Prostate gland (tissue), 2 donors: ENCODE measurements around the gene ASMT. TPM values are rescaled to one million over a fixed set of nuclear protein-coding genes. Genes with fewer than 3 reads are reported as not detected.

Experiments used
- DNase-seq: peaks from one replicate; pipeline ENCODE4 v3.0.0-alpha.2; 2019; ENCODE audit warnings: low spot score
- H3K27ac ChIP-seq, 2 donors: fragments of 200-600 bp; sonication (generic); 2 replicates each; pipeline ENCODE4 v1.5.1; 2017 to 2019
- H3K27me3 ChIP-seq: fragments of 200-600 bp; sonication (generic); replicated peaks from 2 replicates; pipeline ENCODE4 v1.5.1; 2019; ENCODE audit not compliant: insufficient read depth
- H3K36me3 ChIP-seq, 2 donors: fragments of 200-600 bp; sonication (generic); 1 replicate in 1 of 2; 2 replicates in 1 of 2; pipeline versions ENCODE4 v1.5.1 to v1.8.1; 2017 to 2019
- H3K4me1 ChIP-seq: fragments of 200-600 bp; sonication (generic); replicated peaks from 2 replicates; pipeline ENCODE4 v1.5.1; 2019
- H3K4me3 ChIP-seq, 2 donors: fragments of 200-600 bp; sonication (generic); 2 replicates each; pipeline ENCODE4 v1.5.1; 2017 to 2019
- H3K9me3 ChIP-seq: fragments of 200-600 bp; sonication (generic); 2 replicates; pipeline ENCODE4 v1.5.1; 2017
- CTCF ChIP-seq, 4 experiments: fragments of 200-600 bp in 2 of 4; fragments of 450-650 bp in 2 of 4; sonication (generic) in 2 of 4; IDR thresholded peaks; 1 replicate in 3 of 4; 2 replicates in 1 of 4; pipeline ENCODE4 v1.5.1; 2016 to 2019; ENCODE audit warnings: antibody characterized with exemption in 4 of 4, mild to moderate bottlenecking in 2 of 4, moderate library complexity in 2 of 4
- POLR2A ChIP-seq: fragments of 450-650 bp; IDR thresholded peaks from one replicate; pipeline ENCODE4 v1.6.1; 2016; ENCODE audit warnings: antibody characterized with exemption, mild to moderate bottlenecking
- POLR2AphosphoS5 ChIP-seq: sonication (generic); formaldehyde crosslinking; IDR thresholded peaks from one replicate; pipeline ENCODE4 v1.6.1; 2017; ENCODE audit warnings: antibody characterized with exemption
- WGBS: methylation state at CpG from one replicate; pipeline ENCODE4 v1.1.5; 2018; 5-methylcytosine and 5-hydroxymethylcytosine counted together
- intact Hi-C: fragments of 100-400 bp; cut with DNase I; formaldehyde crosslinking; loops from one replicate; pipeline ENCODE4 v1.14.2; 2022
- total RNA-seq, 2 donors: library from RNA; depleted of rRNA; stranded (reverse); fragments of >200 nt; gene quantifications; one replicate each; pipeline ENCODE4 v1.1.0, GENCODE V29; 2016

ASMT gene
- total RNA-seq, 2 donors from 2014 or later: 1.0 TPM; not detected in 1

- intact Hi-C loops: loop anchor here (10.0 kb wide), 1 partner anchor 203 kb away; the partner anchor contains the start of gene SLC25A6
- Histone ChIP-seq H3K4me3 (no peak overlapping the region), H3K27ac (no peak overlapping the region), H3K9me3 (no peaks in the 10 kb centered on the region), H3K4me1 (no peaks in the 10 kb centered on the region), H3K27me3 (no peaks in the 10 kb centered on the region), H3K36me3 (peaks cover 21 to 44% of the 10 kb centered on the region in 2 donors)
- TF ChIP-seq CTCF (IDR thresholded peaks at IDR 0.05) (no peak), POLR2AphosphoS5 (no peak), POLR2A (no peak)
- DNase-seq: no peak
- 85% methylated on average over 50 of the region's 50 CpGs for WGBS
These were observed 16.6 kb upstream of the ASMT start for GRCh38 chrX:1598021-1598875.

GRCh38 chrX:1598876-1599790 is 15.7 kb upstream of the ASMT start:
- no peaks in the 10 kb centered on the region for H3K4me1 ChIP-seq
- intact Hi-C loops: loop anchor here (10.0 kb wide), 1 partner anchor 204 kb away; the partner anchor contains the start of gene SLC25A6
- no peak overlapping the region for H3K4me3 ChIP-seq
- TF ChIP-seq POLR2A: no peak
- no peak for TF ChIP-seq POLR2AphosphoS5
- no peak for TF ChIP-seq CTCF (IDR thresholded peaks at IDR 0.05)
- DNase-seq: no peak
- no peaks in the 10 kb centered on the region for H3K9me3 ChIP-seq
- no peak overlapping the region for H3K27ac ChIP-seq
- H3K27me3 ChIP-seq: no peaks in the 10 kb centered on the region
- H3K36me3 ChIP-seq: peaks cover 21 to 44% of the 10 kb centered on the region in 2 donors
- WGBS: 87% methylated on average over 57 of the region's 57 CpGs

- 99% methylated on average over 21 of the region's 36 CpGs for WGBS
- no peak overlapping the region for H3K27ac ChIP-seq
- H3K4me3 ChIP-seq: no peak overlapping the region
- peaks cover 21 to 44% of the 10 kb centered on the region in 2 donors for H3K36me3 ChIP-seq
- DNase-seq: no peak
- intact Hi-C loops: loop anchor here (10.0 kb wide), 1 partner anchor 205 kb away; the partner anchor contains the start of gene SLC25A6
- no peaks in the 10 kb centered on the region for H3K4me1 ChIP-seq
- TF ChIP-seq CTCF (IDR thresholded peaks at IDR 0.05): no peak
- TF ChIP-seq POLR2AphosphoS5: no peak
- TF ChIP-seq POLR2A: no peak
- H3K27me3 ChIP-seq: no peaks in the 10 kb centered on the region
- H3K9me3 ChIP-seq: no peaks in the 10 kb centered on the region
These were observed 15.0 kb upstream of the ASMT start for GRCh38 chrX:1599791-1600405.

- no peak for DNase-seq
- Histone ChIP-seq H3K4me1 (no peaks in the 10 kb centered on the region), H3K27ac (no peak overlapping the region), H3K9me3 (no peaks in the 10 kb centered on the region), H3K4me3 (no peak overlapping the region), H3K36me3 (peaks cover 21 to 39% of the 10 kb centered on the region in 2 donors), H3K27me3 (no peaks in the 10 kb centered on the region)
- intact Hi-C loops: no loop called here
- 97% methylated on average over 51 of the region's 52 CpGs for WGBS
- TF ChIP-seq CTCF (IDR thresholded peaks at IDR 0.05) (no peak), POLR2A (no peak), POLR2AphosphoS5 (no peak)
These were observed 14.3 kb upstream of the ASMT start for GRCh38 chrX:1600406-1601050.
